ENCODE results near the gene MITD1. TPM values are rescaled to one million over a fixed set of nuclear protein-coding genes. Genes with fewer than 3 reads are reported as not detected.
"Not testable (repeated sequence)": the region's sequence is repeated elsewhere in the genome, so short reads cannot be mapped to it uniquely, and the experiment has no call there.

Gene MITD1
- total RNA-seq, 1 donor, result 19.5 TPM

- no peak overlapping the region for H3K27ac ChIP-seq (ENCODE audit: low read depth, low read length)
- H3K27me3 ChIP-seq (ENCODE audit: insufficient read depth, low read length), result peaks cover 14% of the 10 kb centered on the region
- DNase-seq (ENCODE audit: insufficient read length, low spot score, missing footprints), result peak; percentile 86
- no peaks in the 10 kb centered on the region for H4K20me1 ChIP-seq (ENCODE audit: insufficient read depth, low read length)
- peak overlapping the region; percentile 89 for H3K4me3 ChIP-seq (ENCODE audit: insufficient read depth, low read length)
- no peaks in the 10 kb centered on the region for H3K79me2 ChIP-seq (ENCODE audit: insufficient read depth, low read length)
- H3K9me3 ChIP-seq (ENCODE audit: low read depth, low read length), result no peaks in the 10 kb centered on the region
- peaks cover 10% of the 10 kb centered on the region for H3K4me1 ChIP-seq (ENCODE audit: insufficient read depth, low read length)
- peak overlapping the region; percentile 98 for H3K4me2 ChIP-seq (ENCODE audit: insufficient read depth, low read length)
- H3K36me3 ChIP-seq (ENCODE audit: insufficient read depth, low read length), result no peaks in the 10 kb centered on the region
- TF ChIP-seq CTCF (IDR thresholded peaks at IDR 0.05; ENCODE audit: extremely low read depth, low read depth, low read length), result no peak
- peak overlapping the region; percentile 88 for H2AFZ ChIP-seq (ENCODE audit: low read length)
These were observed 40.6 kb downstream of the MITD1 start for GRCh38 chr2:99140056-99140859.

- peaks cover 10% of the 10 kb centered on the region for H3K4me1 ChIP-seq (ENCODE audit: insufficient read depth, low read length)
- no peaks in the 10 kb centered on the region for H3K79me2 ChIP-seq (ENCODE audit: insufficient read depth, low read length)
- no peaks in the 10 kb centered on the region for H4K20me1 ChIP-seq (ENCODE audit: insufficient read depth, low read length)
- no peak overlapping the region for H2AFZ ChIP-seq (ENCODE audit: low read length)
- H3K27ac ChIP-seq (ENCODE audit: low read depth, low read length), result no peak overlapping the region
- no peak overlapping the region for H3K4me3 ChIP-seq (ENCODE audit: insufficient read depth, low read length)
- H3K4me2 ChIP-seq (ENCODE audit: insufficient read depth, low read length), result no peak overlapping the region
- no peaks in the 10 kb centered on the region for H3K36me3 ChIP-seq (ENCODE audit: insufficient read depth, low read length)
- H3K27me3 ChIP-seq (ENCODE audit: insufficient read depth, low read length), result peaks cover 14% of the 10 kb centered on the region
- TF ChIP-seq CTCF (IDR thresholded peaks at IDR 0.05; ENCODE audit: extremely low read depth, low read depth, low read length), result no peak
- DNase-seq (ENCODE audit: insufficient read length, low spot score, missing footprints), result no peak
- no peaks in the 10 kb centered on the region for H3K9me3 ChIP-seq (ENCODE audit: low read depth, low read length)
These were observed 41.9 kb downstream of the MITD1 start for GRCh38 chr2:99139003-99139402.

GRCh38 chr2:99135044-99135556, 45.8 kb downstream of the MITD1 start:
- not testable (repeated sequence) for H2AFZ ChIP-seq (ENCODE audit: low read length); H3K79me2 ChIP-seq (ENCODE audit: insufficient read depth, low read length); H3K4me3 ChIP-seq (ENCODE audit: insufficient read depth, low read length); H3K9me3 ChIP-seq (ENCODE audit: low read depth, low read length); DNase-seq (ENCODE audit: insufficient read length, low spot score, missing footprints); H3K4me1 ChIP-seq (ENCODE audit: insufficient read depth, low read length); H4K20me1 ChIP-seq (ENCODE audit: insufficient read depth, low read length); H3K36me3 ChIP-seq (ENCODE audit: insufficient read depth, low read length); H3K27ac ChIP-seq (ENCODE audit: low read depth, low read length); H3K4me2 ChIP-seq (ENCODE audit: insufficient read depth, low read length)
- H3K27me3 ChIP-seq (ENCODE audit: insufficient read depth, low read length), result peaks cover 11% of the 10 kb centered on the region

- H3K79me2 ChIP-seq (ENCODE audit: insufficient read depth, low read length), result no peaks in the 10 kb centered on the region
- no peaks in the 10 kb centered on the region for H4K20me1 ChIP-seq (ENCODE audit: insufficient read depth, low read length)
- H2AFZ ChIP-seq (ENCODE audit: low read length), result no peak overlapping the region
- H3K4me1 ChIP-seq (ENCODE audit: insufficient read depth, low read length), result no peaks in the 10 kb centered on the region
- no peak overlapping the region for H3K4me2 ChIP-seq (ENCODE audit: insufficient read depth, low read length)
- TF ChIP-seq CTCF (IDR thresholded peaks at IDR 0.05; ENCODE audit: extremely low read depth, low read depth, low read length), result no peak
- no peak overlapping the region for H3K27ac ChIP-seq (ENCODE audit: low read depth, low read length)
- H3K36me3 ChIP-seq (ENCODE audit: insufficient read depth, low read length), result no peaks in the 10 kb centered on the region
- no peaks in the 10 kb centered on the region for H3K9me3 ChIP-seq (ENCODE audit: low read depth, low read length)
- H3K4me3 ChIP-seq (ENCODE audit: insufficient read depth, low read length), result no peak overlapping the region
- DNase-seq (ENCODE audit: insufficient read length, low spot score, missing footprints), result no peak
- no peaks in the 10 kb centered on the region for H3K27me3 ChIP-seq (ENCODE audit: insufficient read depth, low read length)
These were observed 52.9 kb downstream of the MITD1 start for GRCh38 chr2:99127981-99128380.

Small RNA genes lying within 50 kb of the gene (small RNA-seq; reads per million reads assigned to genes)
- gene AC092587.1, result not detected

Other genes starting within 250 kb of the MITD1 start
- gene CRACDL, start 244.8 kb downstream of the MITD1 start, total RNA-seq, result not detected in 2 replicates
- gene C2orf15, start 39.4 kb downstream of the MITD1 start, total RNA-seq, result 0.59 TPM in 1 of 2 replicates, not detected in the other
- 4.0 and 5.0 TPM in 2 replicates for gene TSGA10, start 26.1 kb downstream of the MITD1 start, total RNA-seq
- 7.4 and 9.8 TPM in 2 replicates for gene LIPT1, start 26.1 kb downstream of the MITD1 start, total RNA-seq
- 41.6 and 44.2 TPM in 2 replicates for gene MRPL30, start 126 bp upstream of the MITD1 start, total RNA-seq
- gene LYG2, start 74.6 kb upstream of the MITD1 start, total RNA-seq, result not detected in 2 replicates
- gene LYG1, start 120.1 kb upstream of the MITD1 start, total RNA-seq, result under 0.01 and 0.88 TPM in 2 replicates
- gene TXNDC9, start 155.3 kb upstream of the MITD1 start, total RNA-seq, result 75.7 and 95.9 TPM in 2 replicates
- 11.2 and 15.9 TPM in 2 replicates for gene EIF5B, start 156.3 kb upstream of the MITD1 start, total RNA-seq

All from osteoblast (primary cell).